GM18873 (cell line): ENCODE results near the gene AKNA.
"Not testable (repeated sequence)": the region's sequence is repeated elsewhere in the genome, so short reads cannot be mapped to it uniquely, and the experiment has no call there.

Experiments used
- ATAC-seq: cut with Tn5 transposase; IDR thresholded peaks from one replicate; pipeline ENCODE4 v1.9.1; 2021; ENCODE audit warnings: mild to moderate bottlenecking, moderate library complexity, moderate number of reproducible peaks; ENCODE audit not compliant: unreplicated experiment, low FRiP score

AKNA gene

GRCh38 chr9:114328357-114328820, 59.4 kb downstream of the AKNA start:
- ATAC-seq: not testable (repeated sequence)

GRCh38 chr9:114327749-114328148, 60.0 kb downstream of the AKNA start:
- ATAC-seq: no peak

GRCh38 chr9:114325684-114326254, 62.0 kb downstream of the AKNA start:
- not testable (repeated sequence) for ATAC-seq

- not testable (repeated sequence) for ATAC-seq
Observed at GRCh38 chr9:114324965-114325364, 62.8 kb downstream of the AKNA start.

- no peak for ATAC-seq
Observed at GRCh38 chr9:114324492-114324891, 63.3 kb downstream of the AKNA start.

GRCh38 chr9:114323849-114324248, 63.9 kb downstream of the AKNA start:
- not testable (repeated sequence) for ATAC-seq

GRCh38 chr9:114322831-114323531, 64.8 kb downstream of the AKNA start, which contains the start of gene ORM1:
ORM1 (plus strand) TSS chr9:114323098; CDS start chr9:114323134, 36 bp downstream.
- not testable (repeated sequence) for ATAC-seq

- not testable (repeated sequence) for ATAC-seq
Observed at GRCh38 chr9:114322160-114322818, 65.5 kb downstream of the AKNA start.

- ATAC-seq: no peak
Observed at GRCh38 chr9:114321759-114322158, 66.0 kb downstream of the AKNA start.

GRCh38 chr9:114320710-114321109, 67.1 kb downstream of the AKNA start:
- ATAC-seq: not testable (repeated sequence)

GRCh38 chr9:114319147-114319546, 68.6 kb downstream of the AKNA start:
- no peak for ATAC-seq

GRCh38 chr9:114318416-114318815, 69.4 kb downstream of the AKNA start:
- no peak for ATAC-seq

- ATAC-seq: no peak
Observed at GRCh38 chr9:114317665-114318357, 70.0 kb downstream of the AKNA start.

- ATAC-seq: no peak
Observed at GRCh38 chr9:114316605-114317230, 71.1 kb downstream of the AKNA start.

GRCh38 chr9:114315723-114316363, 71.9 kb downstream of the AKNA start:
- no peak for ATAC-seq

- ATAC-seq: no peak
Observed at GRCh38 chr9:114314881-114315722, 72.7 kb downstream of the AKNA start.

- ATAC-seq: no peak
Observed at GRCh38 chr9:114314256-114314867, 73.4 kb downstream of the AKNA start.

- ATAC-seq: no peak
Observed at GRCh38 chr9:114313186-114313585, 74.6 kb downstream of the AKNA start.

- no peak for ATAC-seq
Observed at GRCh38 chr9:114312513-114312875, 75.3 kb downstream of the AKNA start.
